Measurements from ENCODE around the gene QKI. TPM values are rescaled to one million over a fixed set of nuclear protein-coding genes. Genes with fewer than 3 reads are reported as not detected.

QKI gene
- total RNA-seq, 1 experiment from 2014 or later: 176 TPM

DNA sequence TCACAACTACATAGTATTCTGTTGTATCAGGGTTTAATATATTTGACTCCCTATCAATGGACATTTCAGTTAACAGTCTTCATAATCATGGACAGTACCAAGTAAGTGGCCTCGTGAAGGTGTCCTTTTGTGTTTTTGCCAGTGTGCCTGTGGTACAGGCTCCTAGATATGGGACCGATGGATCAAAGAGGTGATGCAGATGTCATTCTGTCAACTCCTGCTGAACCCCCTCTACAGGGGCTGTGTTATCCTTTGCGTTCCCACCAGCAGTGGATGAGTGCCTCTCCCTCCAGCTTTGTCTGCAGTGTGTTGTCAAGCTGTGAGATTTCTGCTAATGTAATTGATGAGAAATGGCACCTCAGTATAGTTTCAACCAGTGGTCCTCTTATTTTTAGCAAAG lies 210.7 kb downstream of the QKI start:
- no CpG with 5 or more reads among the region's 3 CpGs for WGBS (ENCODE audit: extremely low coverage, insufficient read length, low lambda C conversion rate)
- Histone ChIP-seq H2AFZ (ENCODE audit: low read length) (no peak overlapping the region), H3T11ph (ENCODE audit: low read length) (no peak overlapping the region), H4K20me1 (ENCODE audit: control insufficient read depth, insufficient read depth, insufficient read length) (no peaks in the 10 kb centered on the region), H3K27ac (ENCODE audit: insufficient read length, low read depth, low read length) (no peak overlapping the region), H3K23ac (ENCODE audit: insufficient read length, low read depth, low read length) (no peak overlapping the region), H3K4ac (ENCODE audit: low read depth, low read length) (no peak overlapping the region), H3K27me3 (ENCODE audit: insufficient read depth, low read length) (no peaks in the 10 kb centered on the region), H3K14ac (ENCODE audit: insufficient read depth, low read length) (no peak overlapping the region), H2BK5ac (ENCODE audit: insufficient read length, low read length) (no peak overlapping the region), H2AK5ac (ENCODE audit: insufficient read length, low read length) (no peak overlapping the region), H2BK15ac (ENCODE audit: low read depth, low read length) (no peak overlapping the region), H3K79me1 (ENCODE audit: insufficient read depth, low read depth, low read length, poor library complexity, severe bottlenecking) (no peaks in the 10 kb centered on the region), H4K91ac (ENCODE audit: insufficient read length, low read depth, low read length) (no peak overlapping the region), H3K18ac (ENCODE audit: insufficient read length, low read depth, low read length) (no peak overlapping the region), H2BK120ac (ENCODE audit: low read depth, low read length, poor library complexity, severe bottlenecking) (no peak overlapping the region), H3K9ac (ENCODE audit: extremely low read depth, insufficient read length, low read length) (no peak overlapping the region), H4K5ac (ENCODE audit: insufficient read length, low read depth, low read length) (no peak overlapping the region), H3K9me3 (ENCODE audit: control insufficient read depth, low read depth, low read length) (no peaks in the 10 kb centered on the region), H3K4me2 (ENCODE audit: insufficient read depth, insufficient read length, low read length) (no peak overlapping the region), H3K4me1 (ENCODE audit: insufficient read depth, low read length) (no peaks in the 10 kb centered on the region), H2BK12ac (ENCODE audit: insufficient read length, low read depth, low read length) (no peak overlapping the region), H2BK20ac (ENCODE audit: low read depth, low read length, poor library complexity, severe bottlenecking) (no peak overlapping the region), H3K23me2 (ENCODE audit: insufficient read length, low read depth, low read length, poor library complexity, severe bottlenecking) (no peaks in the 10 kb centered on the region), H3K56ac (ENCODE audit: insufficient read length, low read depth, low read length) (no peak overlapping the region), H4K8ac (replicated peaks; ENCODE audit: insufficient read length, low read depth, low read length) (no peak overlapping the region), H3K79me2 (ENCODE audit: insufficient read depth, low read length) (no peaks in the 10 kb centered on the region)
- Mint-ChIP-seq H3K27ac (no peak overlapping the region), H3K36me3 (ENCODE audit: insufficient read depth in 1 of 3, low read depth in 3 of 3) (peaks cover 0 to 12% (median 3%) of the 10 kb centered on the region in 3 experiments; a peak in 4 of 7 replicates), H3K4me3 (no peak overlapping the region), H3K27me3 (ENCODE audit: low read depth) (peaks cover 2% of the 10 kb centered on the region), H3K9me3 (peaks cover 12 to 14% of the 10 kb centered on the region in 2 experiments), H3K4me1 (no peaks in the 10 kb centered on the region)
- DNase-seq: no peak
- TF ChIP-seq, protein P1, sequence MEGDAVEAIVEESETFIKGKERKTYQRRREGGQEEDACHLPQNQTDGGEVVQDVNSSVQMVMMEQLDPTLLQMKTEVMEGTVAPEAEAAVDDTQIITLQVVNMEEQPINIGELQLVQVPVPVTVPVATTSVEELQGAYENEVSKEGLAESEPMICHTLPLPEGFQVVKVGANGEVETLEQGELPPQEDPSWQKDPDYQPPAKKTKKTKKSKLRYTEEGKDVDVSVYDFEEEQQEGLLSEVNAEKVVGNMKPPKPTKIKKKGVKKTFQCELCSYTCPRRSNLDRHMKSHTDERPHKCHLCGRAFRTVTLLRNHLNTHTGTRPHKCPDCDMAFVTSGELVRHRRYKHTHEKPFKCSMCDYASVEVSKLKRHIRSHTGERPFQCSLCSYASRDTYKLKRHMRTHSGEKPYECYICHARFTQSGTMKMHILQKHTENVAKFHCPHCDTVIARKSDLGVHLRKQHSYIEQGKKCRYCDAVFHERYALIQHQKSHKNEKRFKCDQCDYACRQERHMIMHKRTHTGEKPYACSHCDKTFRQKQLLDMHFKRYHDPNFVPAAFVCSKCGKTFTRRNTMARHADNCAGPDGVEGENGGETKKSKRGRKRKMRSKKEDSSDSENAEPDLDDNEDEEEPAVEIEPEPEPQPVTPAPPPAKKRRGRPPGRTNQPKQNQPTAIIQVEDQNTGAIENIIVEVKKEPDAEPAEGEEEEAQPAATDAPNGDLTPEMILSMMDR (conservative IDR thresholded peaks at IDR 0.05): no peak
